Measurements from ENCODE around the gene GLIS2. TPM values are rescaled to one million over a fixed set of nuclear protein-coding genes. Genes with fewer than 3 reads are reported as not detected.

The GLIS2 gene
- total and polyA plus RNA-seq, 2 donors: 0.85 to 3.0 TPM

DNA sequence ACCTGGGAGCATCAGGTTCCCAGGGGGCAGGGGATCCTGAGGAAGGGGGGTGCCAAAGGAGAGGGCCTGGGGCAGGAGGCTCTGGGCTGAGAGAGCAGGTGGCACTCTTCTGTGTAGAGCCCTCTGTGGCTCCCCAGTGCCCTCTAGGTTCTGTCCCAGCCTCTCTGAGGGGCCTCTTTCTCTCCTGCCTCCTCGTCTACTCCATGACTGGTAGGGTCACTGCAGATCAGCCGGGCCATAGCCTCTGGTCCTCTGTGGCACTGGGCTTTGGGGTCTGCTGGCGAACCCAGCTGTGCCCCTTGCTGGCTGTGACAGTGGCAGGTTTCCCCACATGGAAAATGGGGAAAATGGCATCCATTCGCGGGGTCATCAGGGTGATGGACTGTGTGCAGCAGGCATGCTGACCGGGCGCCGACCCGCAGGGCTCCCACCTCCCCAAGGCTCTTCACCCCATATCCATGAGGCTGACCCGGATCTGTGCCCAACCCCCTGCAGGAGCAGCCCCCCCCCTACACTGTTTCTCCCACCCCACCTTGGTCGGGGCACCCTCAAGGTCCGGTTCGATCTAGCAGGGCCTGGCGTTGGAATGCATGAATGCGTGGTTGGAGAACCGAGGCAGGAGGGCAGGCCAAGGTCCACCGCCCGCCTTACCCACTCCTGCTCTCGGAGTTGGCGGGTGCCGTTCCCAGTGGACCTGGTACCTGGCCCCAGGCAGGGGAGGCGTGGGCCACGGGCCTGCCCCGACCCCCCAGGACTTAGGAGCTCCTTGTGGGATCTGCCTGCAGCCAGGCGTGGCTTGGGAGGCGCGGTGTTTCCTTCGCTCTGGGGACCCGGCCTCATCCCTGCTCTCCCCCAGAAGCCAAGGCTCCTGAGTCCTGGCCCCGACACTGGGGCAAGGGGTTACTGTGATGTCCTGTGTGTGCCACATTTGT is 6.5 kb downstream of the GLIS2 start:
- Histone ChIP-seq H3K27ac (ENCODE audit: low read depth in 1 of 2, low read length in 1 of 2) (no peak overlapping the region), H3K4me3 (ENCODE audit: low read length in 2 of 2) (no peak overlapping the region), H3K4me1 (ENCODE audit: control insufficient read depth in 2 of 2, insufficient read depth in 2 of 2, low read length in 2 of 2) (peaks cover 0 to 29% of the 10 kb centered on the region in 2 donors), H3K9me3 (ENCODE audit: control insufficient read depth in 2 of 2, insufficient read depth in 1 of 2, low read length in 1 of 2) (no peaks in the 10 kb centered on the region), H3K36me3 (ENCODE audit: control insufficient read depth in 2 of 2, insufficient read depth in 2 of 2, low read length in 1 of 2) (no peaks in the 10 kb centered on the region), H3K27me3 (ENCODE audit: control insufficient read depth in 2 of 2, insufficient read depth in 1 of 2, low read length in 1 of 2) (peaks cover 8 to 44% of the 10 kb centered on the region in 2 donors)
- DNase-seq (ENCODE audit: low read depth in 6 of 9, low spot score in 9 of 9): no peak
- 94% methylated on average over 30 of the region's 30 CpGs for WGBS

- no peaks in the 10 kb centered on the region for H3K36me3 ChIP-seq (ENCODE audit: control insufficient read depth in 2 of 2, insufficient read depth in 2 of 2, low read length in 1 of 2)
- H3K4me3 ChIP-seq (ENCODE audit: low read length in 2 of 2): no peak overlapping the region
- WGBS: 92% methylated on average over 21 of the region's 21 CpGs
- H3K27ac ChIP-seq (ENCODE audit: low read depth in 1 of 2, low read length in 1 of 2): peak overlapping the region in 1 of 2 donors; percentile 19
- H3K9me3 ChIP-seq (ENCODE audit: control insufficient read depth in 2 of 2, insufficient read depth in 1 of 2, low read length in 1 of 2): peaks cover 0 to 3% of the 10 kb centered on the region in 2 donors
- peaks cover 10 to 42% of the 10 kb centered on the region in 2 donors for H3K27me3 ChIP-seq (ENCODE audit: control insufficient read depth in 2 of 2, insufficient read depth in 1 of 2, low read length in 1 of 2)
- no peak for DNase-seq (ENCODE audit: low read depth in 6 of 9, low spot score in 9 of 9)
- H3K4me1 ChIP-seq (ENCODE audit: control insufficient read depth in 2 of 2, insufficient read depth in 2 of 2, low read length in 2 of 2): peaks cover 0 to 32% of the 10 kb centered on the region in 2 donors
Measured at GRCh38 chr16:4323071-4323844, 7.4 kb downstream of the GLIS2 start.

GRCh38 chr16:4323845-4324488 is 8.1 kb downstream of the GLIS2 start:
- Histone ChIP-seq H3K27me3 (ENCODE audit: control insufficient read depth in 2 of 2, insufficient read depth in 1 of 2, low read length in 1 of 2) (peaks cover 13 to 43% of the 10 kb centered on the region in 2 donors), H3K9me3 (ENCODE audit: control insufficient read depth in 2 of 2, insufficient read depth in 1 of 2, low read length in 1 of 2) (peaks cover 0 to 4% of the 10 kb centered on the region in 2 donors), H3K4me1 (ENCODE audit: control insufficient read depth in 2 of 2, insufficient read depth in 2 of 2, low read length in 2 of 2) (peaks cover 0 to 33% of the 10 kb centered on the region in 2 donors), H3K27ac (ENCODE audit: low read depth in 1 of 2, low read length in 1 of 2) (peak overlapping the region; percentile 17 to 19), H3K4me3 (ENCODE audit: low read length in 2 of 2) (no peak overlapping the region), H3K36me3 (ENCODE audit: control insufficient read depth in 2 of 2, insufficient read depth in 2 of 2, low read length in 1 of 2) (no peaks in the 10 kb centered on the region)
- no peak for DNase-seq (ENCODE audit: low read depth in 6 of 9, low spot score in 9 of 9)
- WGBS: 89% methylated on average over 12 of the region's 12 CpGs

GRCh38 chr16:4324492-4325252 is 8.8 kb downstream of the GLIS2 start:
- Histone ChIP-seq H3K9me3 (ENCODE audit: control insufficient read depth in 2 of 2, insufficient read depth in 1 of 2, low read length in 1 of 2) (peaks cover 0 to 4% of the 10 kb centered on the region in 2 donors), H3K27ac (ENCODE audit: low read depth in 1 of 2, low read length in 1 of 2) (no peak overlapping the region), H3K27me3 (ENCODE audit: control insufficient read depth in 2 of 2, insufficient read depth in 1 of 2, low read length in 1 of 2) (peaks cover 13 to 42% of the 10 kb centered on the region in 2 donors), H3K4me1 (ENCODE audit: control insufficient read depth in 2 of 2, insufficient read depth in 2 of 2, low read length in 2 of 2) (peaks cover 0 to 26% of the 10 kb centered on the region in 2 donors), H3K4me3 (ENCODE audit: low read length in 2 of 2) (no peak overlapping the region), H3K36me3 (ENCODE audit: control insufficient read depth in 2 of 2, insufficient read depth in 2 of 2, low read length in 1 of 2) (no peaks in the 10 kb centered on the region)
- no peak for DNase-seq (ENCODE audit: low read depth in 6 of 9, low spot score in 9 of 9)
- 93% methylated on average over 22 of the region's 22 CpGs for WGBS

- Histone ChIP-seq H3K4me1 (ENCODE audit: control insufficient read depth in 2 of 2, insufficient read depth in 2 of 2, low read length in 2 of 2) (peaks cover 0 to 20% of the 10 kb centered on the region in 2 donors), H3K27me3 (ENCODE audit: control insufficient read depth in 2 of 2, insufficient read depth in 1 of 2, low read length in 1 of 2) (peaks cover 13 to 37% of the 10 kb centered on the region in 2 donors), H3K9me3 (ENCODE audit: control insufficient read depth in 2 of 2, insufficient read depth in 1 of 2, low read length in 1 of 2) (peaks cover 0 to 4% of the 10 kb centered on the region in 2 donors), H3K36me3 (ENCODE audit: control insufficient read depth in 2 of 2, insufficient read depth in 2 of 2, low read length in 1 of 2) (no peaks in the 10 kb centered on the region), H3K4me3 (ENCODE audit: low read length in 2 of 2) (no peak overlapping the region), H3K27ac (ENCODE audit: low read depth in 1 of 2, low read length in 1 of 2) (no peak overlapping the region)
- no peak for DNase-seq (ENCODE audit: low read depth in 6 of 9, low spot score in 9 of 9)
- 90% methylated on average over 6 of the region's 6 CpGs for WGBS
Measured at GRCh38 chr16:4325253-4325758, 9.4 kb downstream of the GLIS2 start.

- H3K4me3 ChIP-seq (ENCODE audit: low read length in 2 of 2): peak overlapping the region; percentile 37 to 47
- H3K36me3 ChIP-seq (ENCODE audit: control insufficient read depth in 2 of 2, insufficient read depth in 2 of 2, low read length in 1 of 2): no peaks in the 10 kb centered on the region
- H3K9me3 ChIP-seq (ENCODE audit: control insufficient read depth in 2 of 2, insufficient read depth in 1 of 2, low read length in 1 of 2): peaks cover 0 to 4% of the 10 kb centered on the region in 2 donors
- no peak for DNase-seq (ENCODE audit: low read depth in 6 of 9, low spot score in 9 of 9)
- no peak overlapping the region for H3K27ac ChIP-seq (ENCODE audit: low read depth in 1 of 2, low read length in 1 of 2)
- peaks cover 13 to 34% of the 10 kb centered on the region in 2 donors for H3K27me3 ChIP-seq (ENCODE audit: control insufficient read depth in 2 of 2, insufficient read depth in 1 of 2, low read length in 1 of 2)
- WGBS: 4% methylated on average over 57 of the region's 57 CpGs
- peaks cover 0 to 17% of the 10 kb centered on the region in 2 donors for H3K4me1 ChIP-seq (ENCODE audit: control insufficient read depth in 2 of 2, insufficient read depth in 2 of 2, low read length in 2 of 2)
Measured at GRCh38 chr16:4327386-4328045, 11.6 kb downstream of the GLIS2 start.

DNA sequence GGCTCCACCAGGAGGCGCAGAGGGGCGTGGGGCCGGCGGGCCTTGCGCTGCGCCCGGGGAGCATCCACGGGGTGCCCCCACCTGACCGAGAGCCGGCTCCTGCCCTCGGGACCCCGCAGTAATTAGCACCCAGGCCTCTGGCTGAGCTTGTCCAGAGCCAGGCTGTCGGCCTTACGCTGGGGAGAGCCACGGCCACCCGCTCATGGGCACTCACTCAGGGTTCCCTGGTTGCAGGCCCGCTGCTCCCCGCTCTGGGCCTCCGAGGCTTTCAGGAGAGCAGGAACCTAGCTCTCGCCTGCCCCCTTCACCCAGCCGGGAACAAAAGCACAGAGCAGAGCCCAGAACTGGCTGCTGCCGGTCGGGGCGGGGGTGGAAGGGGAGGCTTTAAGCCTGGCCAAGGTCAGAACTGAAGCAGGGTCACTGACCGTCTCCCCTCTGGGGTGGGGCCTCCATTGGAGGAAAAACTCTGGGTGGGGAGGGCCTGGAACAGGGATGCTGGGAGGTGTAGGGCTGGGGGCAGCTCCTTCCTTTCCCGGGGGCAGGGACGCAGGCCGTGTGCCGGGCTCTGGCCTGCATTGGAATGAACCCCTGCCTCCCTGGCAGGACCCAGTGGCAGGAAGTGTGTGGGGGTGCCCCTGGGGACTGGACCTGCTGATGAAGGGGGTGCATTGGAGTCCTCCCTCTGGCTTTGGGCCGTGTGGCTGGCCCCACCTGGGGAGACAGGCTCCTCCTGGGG is 12.3 kb downstream of the GLIS2 start:
- H3K9me3 ChIP-seq (ENCODE audit: control insufficient read depth in 2 of 2, insufficient read depth in 1 of 2, low read length in 1 of 2): peaks cover 0 to 4% of the 10 kb centered on the region in 2 donors
- peak overlapping the region in 1 of 2 donors; percentile 17 for H3K27ac ChIP-seq (ENCODE audit: low read depth in 1 of 2, low read length in 1 of 2)
- peaks cover 0 to 17% of the 10 kb centered on the region in 2 donors for H3K4me1 ChIP-seq (ENCODE audit: control insufficient read depth in 2 of 2, insufficient read depth in 2 of 2, low read length in 2 of 2)
- 15% methylated on average over 30 of the region's 30 CpGs for WGBS
- H3K36me3 ChIP-seq (ENCODE audit: control insufficient read depth in 2 of 2, insufficient read depth in 2 of 2, low read length in 1 of 2): no peaks in the 10 kb centered on the region
- peaks cover 13 to 34% of the 10 kb centered on the region in 2 donors for H3K27me3 ChIP-seq (ENCODE audit: control insufficient read depth in 2 of 2, insufficient read depth in 1 of 2, low read length in 1 of 2)
- DNase-seq (ENCODE audit: low read depth in 6 of 9, low spot score in 9 of 9): peak in 4 of 9 donors; percentile 48 to 78 (median 60)
- peak overlapping the region; percentile 37 to 47 for H3K4me3 ChIP-seq (ENCODE audit: low read length in 2 of 2)
